Trophoblast cell (in vitro differentiated cells and primary cell): Measurements from ENCODE around the gene ARFGAP1.

ENCODE experiments used
- DNase-seq, 2 donors: peaks; one replicate each; pipeline ENCODE4 v3.0.0-alpha.2; 2016
- H2AFZ ChIP-seq: 2 replicates; pipeline ENCODE4 v1.6.1; 2013; ENCODE audit warnings: low read length, moderate library complexity, mild to moderate bottlenecking; ENCODE audit not compliant: insufficient read depth, poor library complexity
- H2AK5ac ChIP-seq: 2 replicates; pipeline ENCODE4 v1.6.1; 2013; ENCODE audit warnings: mild to moderate bottlenecking, low read length
- H2BK120ac ChIP-seq: 2 replicates; pipeline ENCODE4 v1.6.1; 2013; ENCODE audit warnings: low read length, mild to moderate bottlenecking, moderate library complexity; ENCODE audit not compliant: insufficient read depth, poor library complexity
- H2BK12ac ChIP-seq: 2 replicates; pipeline ENCODE4 v1.6.1; 2013; ENCODE audit warnings: mild to moderate bottlenecking, low read length, moderate library complexity
- H2BK5ac ChIP-seq: 2 replicates; pipeline ENCODE4 v1.6.1; 2013; ENCODE audit warnings: low read length, low read depth, moderate library complexity, mild to moderate bottlenecking; ENCODE audit not compliant: poor library complexity
- H3K14ac ChIP-seq: 2 replicates; pipeline ENCODE4 v1.6.1; 2013; ENCODE audit warnings: mild to moderate bottlenecking, low read length
- H3K18ac ChIP-seq: 2 replicates; pipeline ENCODE4 v1.6.1; 2013; ENCODE audit warnings: mild to moderate bottlenecking, low read length
- H3K23ac ChIP-seq: 2 replicates; pipeline ENCODE4 v1.6.1; 2013; ENCODE audit warnings: low read length
- H3K27ac ChIP-seq: 2 replicates; pipeline ENCODE4 v1.5.1; 2013; ENCODE audit warnings: low read depth, mild to moderate bottlenecking, inconsistent platforms, low read length, moderate library complexity
- H3K27me3 ChIP-seq: 2 replicates; pipeline ENCODE4 v1.6.1; 2013; ENCODE audit warnings: inconsistent platforms, mild to moderate bottlenecking, low read length, moderate library complexity; ENCODE audit not compliant: insufficient read depth
- H3K36me3 ChIP-seq, 2 experiments: 1 replicate in 1 of 2; 2 replicates in 1 of 2; pipeline ENCODE4 v1.6.1; 2013; ENCODE audit warnings: low read length in 2 of 2, mild to moderate bottlenecking in 2 of 2, moderate library complexity in 1 of 2; ENCODE audit not compliant: insufficient read depth in 2 of 2, control insufficient read depth in 1 of 2
- H3K4ac ChIP-seq: 2 replicates; pipeline ENCODE4 v1.6.1; 2013; ENCODE audit warnings: low read depth, mild to moderate bottlenecking, low read length, moderate library complexity
- H3K4me1 ChIP-seq, 2 experiments: 1 replicate in 1 of 2; 2 replicates in 1 of 2; pipeline ENCODE4 v1.6.1; 2013; ENCODE audit warnings: low read length in 2 of 2, mild to moderate bottlenecking in 2 of 2, moderate library complexity in 1 of 2; ENCODE audit not compliant: insufficient read depth in 2 of 2, control insufficient read depth in 1 of 2
- H3K4me2 ChIP-seq: 2 replicates; pipeline ENCODE4 v1.6.1; 2013; ENCODE audit warnings: inconsistent platforms, mild to moderate bottlenecking, low read length, moderate library complexity
- H3K4me3 ChIP-seq: 2 replicates; pipeline ENCODE4 v1.5.1; 2013; ENCODE audit warnings: mild to moderate bottlenecking, low read depth, low read length, inconsistent platforms
- H3K79me1 ChIP-seq: one replicate; pipeline ENCODE4 v1.6.1; 2013; ENCODE audit warnings: low read length
- H3K79me2 ChIP-seq: 2 replicates; pipeline ENCODE4 v1.6.1; 2013; ENCODE audit warnings: low read length, mild to moderate bottlenecking; ENCODE audit not compliant: control insufficient read depth, insufficient read depth, poor library complexity
- H3K9ac ChIP-seq: 2 replicates; pipeline ENCODE4 v1.6.1; 2013; ENCODE audit warnings: mild to moderate bottlenecking, low read length
- H3K9me3 ChIP-seq: 2 replicates; pipeline ENCODE4 v1.6.1; 2013; ENCODE audit warnings: low read depth, mild to moderate bottlenecking, control low read depth, inconsistent platforms, low read length; ENCODE audit not compliant: insufficient read depth
- H4K12ac ChIP-seq: 2 replicates; pipeline ENCODE4 v1.6.1; 2013; ENCODE audit warnings: low read depth, mild to moderate bottlenecking, low read length, moderate library complexity
- H4K8ac ChIP-seq: 2 replicates; pipeline ENCODE4 v1.6.1; 2013; ENCODE audit warnings: low read depth, mild to moderate bottlenecking, low read length, moderate library complexity
- H4K91ac ChIP-seq: one replicate; pipeline ENCODE4 v1.6.1; 2013; ENCODE audit warnings: low read depth, mild to moderate bottlenecking, low read length, moderate library complexity
- WGBS: extraction: QIAGEN DNeasy Blood & Tissue Kit; methylation state at CpG from one replicate; pipeline ENCODE4 v1.1.7; 2013; ENCODE audit warnings: missing lambda C conversion rate; ENCODE audit not compliant: insufficient read length, insufficient coverage; ENCODE audit errors: extremely low coverage; 5-methylcytosine and 5-hydroxymethylcytosine counted together

Gene ARFGAP1

DNA sequence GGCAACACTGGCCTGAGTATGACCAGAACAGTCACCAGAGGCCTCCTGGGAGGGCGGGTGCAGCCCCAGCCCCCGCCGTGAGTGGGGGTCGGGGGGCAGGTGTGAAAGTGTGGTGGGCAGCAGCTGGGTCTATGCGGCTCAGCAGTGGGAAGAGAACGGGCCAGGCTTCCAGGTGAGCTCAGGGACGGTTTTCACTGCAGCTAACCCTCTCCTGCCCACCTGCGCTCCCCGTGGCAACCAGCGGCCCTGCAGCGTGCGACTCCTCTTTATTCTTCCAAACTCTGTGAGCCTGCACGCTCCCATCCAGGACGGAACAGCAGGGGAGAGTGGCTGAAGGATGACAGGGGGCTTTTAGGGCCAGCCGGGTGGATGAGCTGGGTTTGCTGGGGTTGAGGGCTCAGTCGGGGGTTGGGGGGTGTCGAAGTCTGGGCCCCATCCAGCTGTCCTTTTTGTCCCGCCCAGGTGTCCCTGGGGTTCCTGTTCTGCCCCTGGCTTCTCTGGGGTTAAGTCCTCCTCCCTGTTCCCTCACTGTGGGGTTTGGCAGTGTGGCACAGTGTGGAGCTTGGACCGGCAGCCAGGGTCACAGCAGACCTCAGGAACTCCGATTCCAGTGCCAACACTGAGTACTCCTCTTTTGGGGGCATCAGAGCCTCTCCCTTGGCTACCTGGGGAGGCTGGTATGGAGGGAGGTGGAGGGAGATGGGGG is 37.8 kb upstream of the ARFGAP1 start:
- Histone ChIP-seq H2BK12ac (peak overlapping the region; percentile 99), H4K12ac (peak overlapping the region; percentile 25), H4K91ac (peak overlapping the region; percentile 100), H3K14ac (peak overlapping the region; percentile 93), H3K36me3 (no peaks in the 10 kb centered on the region), H3K27ac (peak overlapping the region; percentile 100), H2AK5ac (peak overlapping the region; percentile 74), H3K4me3 (no peak overlapping the region), H3K23ac (no peak overlapping the region), H3K4me1 (peaks cover 61 to 62% of the 10 kb centered on the region in 2 experiments), H3K9me3 (no peaks in the 10 kb centered on the region), H3K79me2 (peaks cover 19% of the 10 kb centered on the region), H2BK120ac (peak overlapping the region; percentile 91), H3K27me3 (no peaks in the 10 kb centered on the region), H2AFZ (peak overlapping the region; percentile 47), H3K4ac (peak overlapping the region; percentile 83), H4K8ac (peak overlapping the region; percentile 73), H3K18ac (peak overlapping the region; percentile 83), H3K4me2 (no peak overlapping the region), H2BK5ac (peak overlapping the region; percentile 100), H3K9ac (no peak overlapping the region), H3K79me1 (peaks cover 65% of the 10 kb centered on the region)
- peak; percentile 62 to 80 for DNase-seq
- WGBS, result no CpG with 5 or more reads among the region's 20 CpGs

DNA sequence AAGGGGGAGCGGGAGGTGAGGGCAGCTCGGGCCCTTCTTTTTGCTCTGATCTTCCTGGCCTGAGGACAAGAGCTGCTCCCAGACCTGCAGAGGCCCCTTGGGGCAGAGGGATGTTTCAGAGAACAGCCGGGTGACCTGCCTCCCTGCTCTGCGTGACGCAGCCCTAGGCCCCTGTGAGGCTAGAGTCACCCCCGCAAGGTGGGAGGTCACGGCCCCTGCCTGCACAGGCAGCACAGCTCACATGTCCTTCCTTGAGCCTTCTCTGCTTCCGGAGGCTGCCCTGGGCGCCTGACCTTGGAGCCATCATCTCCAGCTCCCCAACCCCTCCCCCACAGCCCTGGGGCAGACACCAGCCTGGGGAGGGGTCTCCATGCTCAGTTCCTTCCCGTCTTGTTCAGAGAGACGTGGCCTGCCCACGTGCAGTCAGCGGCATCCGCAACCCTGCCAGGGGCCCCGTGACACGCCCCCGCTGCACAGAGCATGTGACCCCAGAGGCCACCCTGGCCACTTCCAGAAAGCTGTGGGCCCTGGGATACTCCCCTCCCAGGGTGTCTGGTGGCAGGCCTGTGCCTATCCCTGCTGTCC is 37.1 kb upstream of the ARFGAP1 start, which contains the start of gene BIRC7:
TSS of gene BIRC7 (plus strand) at position 507 of the 585 bp plus-strand sequence. CDS start 192 bp downstream, outside the sequence.
- peak within 1 kb of the TSS; percentile 68 for H3K4ac ChIP-seq
- peaks cover 60% of the 10 kb centered on the region for H3K79me1 ChIP-seq
- H3K27me3 ChIP-seq, result no peaks in the 10 kb centered on the region
- peak within 1 kb of the TSS; percentile 69 for H4K8ac ChIP-seq
- peak within 1 kb of the TSS; percentile 92 for H2AK5ac ChIP-seq
- peak within 1 kb of the TSS; percentile 94 for H2BK12ac ChIP-seq
- no CpG with 5 or more reads among the region's 17 CpGs for whole genome bisulfite sequencing
- H4K91ac ChIP-seq, result peak within 1 kb of the TSS; percentile 100
- H2BK5ac ChIP-seq, result peak within 1 kb of the TSS; percentile 100
- no peaks in the 10 kb centered on the region for H3K36me3 ChIP-seq
- H3K4me2 ChIP-seq, result peak within 1 kb of the TSS; percentile 6
- H2BK120ac ChIP-seq, result peak within 1 kb of the TSS; percentile 92
- peak within 1 kb of the TSS; percentile 25 for H4K12ac ChIP-seq
- no peak for DNase-seq
- no peak within 1 kb of the TSS for H3K4me3 ChIP-seq
- H3K23ac ChIP-seq, result no peak within 1 kb of the TSS
- no peaks in the 10 kb centered on the region for H3K9me3 ChIP-seq
- H3K14ac ChIP-seq, result peak within 1 kb of the TSS; percentile 93
- no peak within 1 kb of the TSS for H3K9ac ChIP-seq
- peaks cover 55 to 56% of the 10 kb centered on the region in 2 experiments for H3K4me1 ChIP-seq
- H3K18ac ChIP-seq, result peak within 1 kb of the TSS; percentile 83
- H2AFZ ChIP-seq, result peak within 1 kb of the TSS; percentile 47
- H3K79me2 ChIP-seq, result peaks cover 17% of the 10 kb centered on the region
- H3K27ac ChIP-seq, result peak within 1 kb of the TSS; percentile 100

DNA sequence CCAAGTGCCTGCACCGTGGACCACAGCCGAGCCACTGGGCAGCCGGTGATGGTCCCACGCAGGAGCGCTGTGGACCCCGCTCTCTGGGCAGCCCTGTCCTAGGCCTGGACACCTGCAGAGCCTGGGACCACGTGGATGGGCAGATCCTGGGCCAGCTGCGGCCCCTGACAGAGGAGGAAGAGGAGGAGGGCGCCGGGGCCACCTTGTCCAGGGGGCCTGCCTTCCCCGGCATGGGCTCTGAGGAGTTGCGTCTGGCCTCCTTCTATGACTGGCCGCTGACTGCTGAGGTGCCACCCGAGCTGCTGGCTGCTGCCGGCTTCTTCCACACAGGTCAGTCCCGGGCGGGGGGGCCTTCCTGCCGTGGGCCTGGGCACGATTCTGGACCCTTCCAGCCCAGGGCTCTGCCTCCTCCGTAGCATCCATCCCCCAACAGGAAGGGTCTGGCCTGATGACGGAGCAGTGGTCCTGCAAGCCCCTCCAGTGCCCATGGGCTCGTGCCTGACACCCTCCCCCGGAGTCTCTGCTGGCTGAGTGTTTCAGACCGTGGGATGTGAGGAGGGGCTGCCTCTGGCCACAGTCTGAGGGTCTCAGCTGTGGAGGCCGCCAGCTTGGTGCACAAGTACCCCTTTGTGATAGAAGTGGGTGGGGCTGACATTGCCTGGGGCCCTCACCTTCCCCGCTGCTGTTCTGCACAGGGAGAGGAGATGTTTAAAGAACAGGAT is 36.3 kb upstream of the ARFGAP1 start:
- no peak overlapping the region for H3K4me2 ChIP-seq
- peak overlapping the region; percentile 92 for H4K91ac ChIP-seq
- peak overlapping the region; percentile 92 for H2BK120ac ChIP-seq
- peak overlapping the region; percentile 4 for H2AFZ ChIP-seq
- H3K4me1 ChIP-seq, result peaks cover 48 to 50% of the 10 kb centered on the region in 2 experiments
- H3K18ac ChIP-seq, result peak overlapping the region; percentile 58
- peaks cover 54% of the 10 kb centered on the region for H3K79me1 ChIP-seq
- no peaks in the 10 kb centered on the region for H3K27me3 ChIP-seq
- no peaks in the 10 kb centered on the region for H3K36me3 ChIP-seq
- no peak for DNase-seq
- no peak overlapping the region for H3K23ac ChIP-seq
- peak overlapping the region; percentile 94 for H2BK12ac ChIP-seq
- H3K9me3 ChIP-seq, result no peaks in the 10 kb centered on the region
- peak overlapping the region; percentile 29 for H3K4ac ChIP-seq
- peaks cover 14% of the 10 kb centered on the region for H3K79me2 ChIP-seq
- no CpG with 5 or more reads among the region's 26 CpGs for WGBS
- peak overlapping the region; percentile 67 for H4K8ac ChIP-seq
- no peak overlapping the region for H3K9ac ChIP-seq
- H3K27ac ChIP-seq, result peak overlapping the region; percentile 67
- no peak overlapping the region for H3K4me3 ChIP-seq
- H2AK5ac ChIP-seq, result peak overlapping the region; percentile 92
- H3K14ac ChIP-seq, result peak overlapping the region; percentile 52
- peak overlapping the region; percentile 20 for H4K12ac ChIP-seq
- H2BK5ac ChIP-seq, result peak overlapping the region; percentile 73

DNA sequence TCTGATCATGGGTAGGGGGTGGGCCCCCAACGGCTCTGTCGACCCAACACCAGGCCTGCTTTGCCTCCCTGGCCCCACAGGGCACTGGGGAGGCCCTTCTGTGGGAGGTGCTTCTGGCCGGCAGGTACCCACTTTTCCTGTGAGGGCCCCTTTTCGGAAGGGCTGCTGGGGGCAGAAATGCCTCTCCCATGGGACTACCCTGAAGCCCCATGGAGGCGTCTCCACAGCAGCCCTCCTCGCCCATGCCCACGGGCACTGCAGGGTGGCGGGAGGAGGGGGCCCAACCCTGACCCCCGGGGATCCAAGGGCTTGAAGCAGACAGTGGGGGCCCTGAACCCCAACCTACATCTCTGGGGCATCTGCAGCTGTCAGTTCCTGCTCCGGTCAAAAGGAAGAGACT is 34.6 kb upstream of the ARFGAP1 start:
- no peak overlapping the region for H3K4me2 ChIP-seq
- H4K8ac ChIP-seq, result no peak overlapping the region
- no peak overlapping the region for H2BK12ac ChIP-seq
- peaks cover 9% of the 10 kb centered on the region for H3K79me2 ChIP-seq
- no peak overlapping the region for H2BK5ac ChIP-seq
- H2BK120ac ChIP-seq, result peak overlapping the region; percentile 43
- H3K79me1 ChIP-seq, result peaks cover 45% of the 10 kb centered on the region
- no CpG with 5 or more reads among the region's 10 CpGs for WGBS
- peak overlapping the region; percentile 33 for H4K91ac ChIP-seq
- H3K4me1 ChIP-seq, result peaks cover 44 to 46% of the 10 kb centered on the region in 2 experiments
- no peak overlapping the region for H3K18ac ChIP-seq
- peaks cover 0 to 4% of the 10 kb centered on the region in 2 experiments for H3K36me3 ChIP-seq
- no peak overlapping the region for H3K4me3 ChIP-seq
- no peaks in the 10 kb centered on the region for H3K27me3 ChIP-seq
- H3K14ac ChIP-seq, result peak overlapping the region; percentile 16
- peak overlapping the region; percentile 43 for H2AK5ac ChIP-seq
- H3K9me3 ChIP-seq, result no peaks in the 10 kb centered on the region
- H3K27ac ChIP-seq, result no peak overlapping the region
- no peak overlapping the region for H3K9ac ChIP-seq
- no peak overlapping the region for H2AFZ ChIP-seq
- no peak overlapping the region for H4K12ac ChIP-seq
- DNase-seq, result no peak
- H3K4ac ChIP-seq, result no peak overlapping the region
- no peak overlapping the region for H3K23ac ChIP-seq
